ENCODE data around the gene ING5. TPM values are rescaled to one million over a fixed set of nuclear protein-coding genes. Genes with fewer than 3 reads are reported as not detected.
"Not testable (repeated sequence)": the region's sequence is repeated elsewhere in the genome, so short reads cannot be mapped to it uniquely, and the experiment has no call there.

The ING5 gene
- polyA plus RNA-seq, 3 donors = 6.5 to 29.5 (median 6.6) TPM

- 40% methylated on average over 18 of the region's 26 CpGs for WGBS (ENCODE audit: insufficient coverage)
- peak overlapping the region in 1 of 2 donors; percentile 59 for H3K4me3 Mint-ChIP-seq
- peaks cover 29% of the 10 kb centered on the region for H3K4me1 Mint-ChIP-seq
- peak; percentile 31 to 51 (median 40) for DNase-seq
- not testable (repeated sequence) for H3K9me3 ChIP-seq (replicated peaks in 1 of 2; ENCODE audit: control insufficient read depth in 1 of 2, insufficient read depth in 1 of 2, low read length in 2 of 2); H3K9me3 Mint-ChIP-seq; H3K27me3 ChIP-seq (ENCODE audit: control insufficient read depth in 2 of 2, insufficient read depth in 2 of 2, low read length in 2 of 2); H3K27me3 Mint-ChIP-seq (ENCODE audit: low read depth in 3 of 3); H4K20me1 ChIP-seq (ENCODE audit: insufficient read depth, low read length); H3K79me2 ChIP-seq (ENCODE audit: insufficient read depth, low read length); H3K36me3 Mint-ChIP-seq; H3K27ac Mint-ChIP-seq; H3K9ac ChIP-seq (ENCODE audit: insufficient read depth, low read length, poor library complexity, severe bottlenecking); H3K36me3 ChIP-seq (replicated peaks in 1 of 2; ENCODE audit: control insufficient read depth in 1 of 2, insufficient read depth in 2 of 2, low read length in 2 of 2); H3K27ac ChIP-seq (ENCODE audit: low read depth in 1 of 2, low read length in 2 of 2)
- H2AFZ ChIP-seq (ENCODE audit: insufficient read depth, low read depth, low read length, poor library complexity, severe bottlenecking) = peak overlapping the region; percentile 59
- intact Hi-C loops (cut with micrococcal nuclease) = loop anchor here (10.0 kb wide), 4 partner anchors 48 to 738 kb away; partner anchors contain the start of genes DTYMK (in 2 of the 2), FARP2 (in 1 of the 2) and SNED1 (in 1 of the 2)
- peak overlapping the region in 1 of 3 experiments; percentile 40 for H3K4me3 ChIP-seq (replicated peaks in 1 of 3; ENCODE audit: low read depth in 2 of 3, low read length in 3 of 3)
- H3K4me1 ChIP-seq (ENCODE audit: control insufficient read depth in 1 of 2, insufficient read depth in 2 of 2, low read length in 2 of 2) = peaks cover 19 to 34% of the 10 kb centered on the region in 2 donors
- peak overlapping the region; percentile 15 for H3K4me2 ChIP-seq (replicated peaks; ENCODE audit: extremely low read depth, low read length, poor library complexity, severe bottlenecking)
- peak; percentile 76 for TF ChIP-seq CTCF (IDR thresholded peaks at IDR 0.05)
Measured at GRCh38 chr2:241732513-241733186, 30.8 kb downstream of the ING5 start.

GRCh38 chr2:241733391-241734207 lies 31.8 kb downstream of the ING5 start:
- Histone ChIP-seq H3K9ac (ENCODE audit: insufficient read depth, low read length, poor library complexity, severe bottlenecking) (peak overlapping the region; percentile 80), H3K9me3 (replicated peaks in 1 of 2; ENCODE audit: control insufficient read depth in 1 of 2, insufficient read depth in 1 of 2, low read length in 2 of 2) (no peaks in the 10 kb centered on the region), H3K4me3 (replicated peaks in 1 of 3; ENCODE audit: low read depth in 2 of 3, low read length in 3 of 3) (peak overlapping the region; percentile 25 to 93 (median 38)), H3K27ac (ENCODE audit: low read depth in 1 of 2, low read length in 2 of 2) (peak overlapping the region in 1 of 2 donors; percentile 59), H3K79me2 (ENCODE audit: insufficient read depth, low read length) (peaks cover 5% of the 10 kb centered on the region), H3K4me1 (ENCODE audit: control insufficient read depth in 1 of 2, insufficient read depth in 2 of 2, low read length in 2 of 2) (peaks cover 19 to 34% of the 10 kb centered on the region in 2 donors), H3K36me3 (replicated peaks in 1 of 2; ENCODE audit: control insufficient read depth in 1 of 2, insufficient read depth in 2 of 2, low read length in 2 of 2) (peaks cover 3 to 7% of the 10 kb centered on the region in 2 donors), H3K27me3 (ENCODE audit: control insufficient read depth in 2 of 2, insufficient read depth in 2 of 2, low read length in 2 of 2) (no peaks in the 10 kb centered on the region), H3K4me2 (replicated peaks; ENCODE audit: extremely low read depth, low read length, poor library complexity, severe bottlenecking) (peak overlapping the region; percentile 94), H2AFZ (ENCODE audit: insufficient read depth, low read depth, low read length, poor library complexity, severe bottlenecking) (peak overlapping the region; percentile 96), H4K20me1 (ENCODE audit: insufficient read depth, low read length) (no peaks in the 10 kb centered on the region)
- Mint-ChIP-seq H3K9me3 (peaks cover 0 to 9% (median 6%) of the 10 kb centered on the region in 7 donors), H3K36me3 (peaks cover 2 to 4% of the 10 kb centered on the region in 2 donors), H3K27ac (peak overlapping the region in 5 of 7 donors; percentile 20 to 66 (median 50)), H3K27me3 (ENCODE audit: low read depth in 3 of 3) (peaks cover 2 to 5% (median 4%) of the 10 kb centered on the region in 3 donors), H3K4me1 (peaks cover 29% of the 10 kb centered on the region), H3K4me3 (peak overlapping the region; percentile 69 to 75)
- TF ChIP-seq CTCF (IDR thresholded peaks at IDR 0.05) = no peak
- whole genome bisulfite sequencing (ENCODE audit: insufficient coverage) = 87% methylated on average over 10 of the region's 23 CpGs
- no peak for DNase-seq
- intact Hi-C loops (cut with micrococcal nuclease) = loop anchor here (2.0 to 10.0 kb wide), 6 partner anchors 31 to 739 kb away; partner anchors contain the start of genes DTYMK (in 2 of the 2), ING5 (in 2 of the 2), FARP2 (in 1 of the 2) and SNED1 (in 1 of the 2)
